KOPT-K1 (cell line): ENCODE data around the gene DCUN1D3.
"Not testable (repeated sequence)": the region's sequence is repeated elsewhere in the genome, so short reads cannot be mapped to it uniquely, and the experiment has no call there.

ENCODE experiments used
- H3K27ac ChIP-seq: fragments of 200-600 bp; sonication (generic); 2 replicates; pipeline ENCODE4 v1.5.1; 2016; ENCODE audit warnings: antibody characterized with exemption, mild to moderate bottlenecking, low read depth, low read length; ENCODE audit not compliant: poor library complexity, severe bottlenecking
- H3K36me3 ChIP-seq: fragments of 200-600 bp; sonication (generic); 2 replicates; pipeline ENCODE4 v1.5.1; 2017; ENCODE audit warnings: antibody characterized with exemption, mild to moderate bottlenecking, low read length, moderate library complexity; ENCODE audit not compliant: insufficient read depth
- H3K9me3 ChIP-seq: fragments of 200-600 bp; sonication (generic); 2 replicates; pipeline ENCODE4 v1.5.1; 2017; ENCODE audit warnings: antibody characterized with exemption, low read length, mild to moderate bottlenecking; ENCODE audit not compliant: insufficient read depth, poor library complexity, severe bottlenecking

DCUN1D3 gene

GRCh38 chr16:20900299-20901067, at the start of gene DCUN1D3, which contains the start of gene LYRM1:
DCUN1D3 (minus strand) TSS chr16:20900358; CDS start chr16:20862538, 37,820 bp downstream.
LYRM1 (plus strand) TSS chr16:20900771; CDS start chr16:20915556, 14,785 bp downstream.
- Histone ChIP-seq H3K9me3 (no peaks in the 10 kb centered on the region), H3K27ac (peak within 1 kb of the TSS; percentile 82), H3K36me3 (peaks cover 2% of the 10 kb centered on the region; the same call in 1 of the 2 replicates)

- no peaks in the 10 kb centered on the region for H3K9me3 ChIP-seq
- H3K27ac ChIP-seq = no peak overlapping the region
- H3K36me3 ChIP-seq = no peaks in the 10 kb centered on the region
These were observed 49.5 kb upstream of the DCUN1D3 start for GRCh38 chr16:20949660-20950059.

GRCh38 chr16:20948444-20948843, 48.3 kb upstream of the DCUN1D3 start:
- H3K36me3 ChIP-seq = no peaks in the 10 kb centered on the region
- H3K9me3 ChIP-seq = no peaks in the 10 kb centered on the region
- H3K27ac ChIP-seq = no peak overlapping the region

GRCh38 chr16:20946015-20946629, 46.0 kb upstream of the DCUN1D3 start:
- no peaks in the 10 kb centered on the region for H3K36me3 ChIP-seq
- no peaks in the 10 kb centered on the region for H3K9me3 ChIP-seq
- no peak overlapping the region for H3K27ac ChIP-seq

GRCh38 chr16:20945575-20945875, 45.4 kb upstream of the DCUN1D3 start:
- not testable (repeated sequence) for H3K27ac ChIP-seq, H3K9me3 ChIP-seq, H3K36me3 ChIP-seq

GRCh38 chr16:20944861-20945574, 44.9 kb upstream of the DCUN1D3 start:
- Histone ChIP-seq H3K27ac (no peak overlapping the region), H3K36me3 (no peaks in the 10 kb centered on the region), H3K9me3 (no peaks in the 10 kb centered on the region)

- no peaks in the 10 kb centered on the region for H3K9me3 ChIP-seq
- H3K36me3 ChIP-seq = no peaks in the 10 kb centered on the region
- no peak overlapping the region for H3K27ac ChIP-seq
These were observed 42.1 kb upstream of the DCUN1D3 start for GRCh38 chr16:20942256-20942655.

GRCh38 chr16:20941636-20941926, 41.4 kb upstream of the DCUN1D3 start:
- Histone ChIP-seq H3K36me3 (no peaks in the 10 kb centered on the region), H3K27ac (no peak overlapping the region), H3K9me3 (no peaks in the 10 kb centered on the region)

- no peak overlapping the region for H3K27ac ChIP-seq
- no peaks in the 10 kb centered on the region for H3K9me3 ChIP-seq
- no peaks in the 10 kb centered on the region for H3K36me3 ChIP-seq
These were observed 40.9 kb upstream of the DCUN1D3 start for GRCh38 chr16:20940871-20941635.

- no peak overlapping the region for H3K27ac ChIP-seq
- no peaks in the 10 kb centered on the region for H3K9me3 ChIP-seq
- no peaks in the 10 kb centered on the region for H3K36me3 ChIP-seq
These were observed 39.5 kb upstream of the DCUN1D3 start for GRCh38 chr16:20939611-20940010.

GRCh38 chr16:20938426-20938825, 38.3 kb upstream of the DCUN1D3 start:
- Histone ChIP-seq H3K36me3 (no peaks in the 10 kb centered on the region), H3K27ac (no peak overlapping the region)

GRCh38 chr16:20937736-20938135, 37.6 kb upstream of the DCUN1D3 start:
- Histone ChIP-seq H3K9me3 (no peaks in the 10 kb centered on the region), H3K36me3 (no peaks in the 10 kb centered on the region), H3K27ac (no peak overlapping the region)

More at GRCh38 chr16:20938426-20938825, 38.3 kb upstream of the DCUN1D3 start:
- H3K9me3 ChIP-seq = no peaks in the 10 kb centered on the region

GRCh38 chr16:20933589-20933988, 33.4 kb upstream of the DCUN1D3 start:
- Histone ChIP-seq H3K36me3 (no peaks in the 10 kb centered on the region), H3K27ac (no peak overlapping the region), H3K9me3 (no peaks in the 10 kb centered on the region)

- H3K9me3 ChIP-seq = no peaks in the 10 kb centered on the region
- no peak overlapping the region for H3K27ac ChIP-seq
- no peaks in the 10 kb centered on the region for H3K36me3 ChIP-seq
These were observed 31.0 kb upstream of the DCUN1D3 start for GRCh38 chr16:20931066-20931600.

GRCh38 chr16:20930365-20930690, 30.2 kb upstream of the DCUN1D3 start:
- Histone ChIP-seq H3K36me3 (no peaks in the 10 kb centered on the region), H3K9me3 (no peaks in the 10 kb centered on the region), H3K27ac (no peak overlapping the region)
